Stimulated activated CD4-positive, alpha-beta T cell treated with anti-CD3 and anti-CD28 coated beads, TNF-alpha, amount 100 ng/mL, for 48 hours (primary cell): ENCODE data around the gene PKDREJ.
A peak's percentile ranks its signal among the peaks of the same experiment; 100 is the strongest.
"Not testable (repeated sequence)": the region's sequence is repeated elsewhere in the genome, so short reads cannot be mapped to it uniquely, and the experiment has no call there.

Experiments
- DNase-seq, 3 donors: peaks; one replicate each; pipeline ENCODE4 v3.0.0-alpha.2; 2020; ENCODE audit warnings: low read depth in 3 of 3

Gene PKDREJ, protein sequence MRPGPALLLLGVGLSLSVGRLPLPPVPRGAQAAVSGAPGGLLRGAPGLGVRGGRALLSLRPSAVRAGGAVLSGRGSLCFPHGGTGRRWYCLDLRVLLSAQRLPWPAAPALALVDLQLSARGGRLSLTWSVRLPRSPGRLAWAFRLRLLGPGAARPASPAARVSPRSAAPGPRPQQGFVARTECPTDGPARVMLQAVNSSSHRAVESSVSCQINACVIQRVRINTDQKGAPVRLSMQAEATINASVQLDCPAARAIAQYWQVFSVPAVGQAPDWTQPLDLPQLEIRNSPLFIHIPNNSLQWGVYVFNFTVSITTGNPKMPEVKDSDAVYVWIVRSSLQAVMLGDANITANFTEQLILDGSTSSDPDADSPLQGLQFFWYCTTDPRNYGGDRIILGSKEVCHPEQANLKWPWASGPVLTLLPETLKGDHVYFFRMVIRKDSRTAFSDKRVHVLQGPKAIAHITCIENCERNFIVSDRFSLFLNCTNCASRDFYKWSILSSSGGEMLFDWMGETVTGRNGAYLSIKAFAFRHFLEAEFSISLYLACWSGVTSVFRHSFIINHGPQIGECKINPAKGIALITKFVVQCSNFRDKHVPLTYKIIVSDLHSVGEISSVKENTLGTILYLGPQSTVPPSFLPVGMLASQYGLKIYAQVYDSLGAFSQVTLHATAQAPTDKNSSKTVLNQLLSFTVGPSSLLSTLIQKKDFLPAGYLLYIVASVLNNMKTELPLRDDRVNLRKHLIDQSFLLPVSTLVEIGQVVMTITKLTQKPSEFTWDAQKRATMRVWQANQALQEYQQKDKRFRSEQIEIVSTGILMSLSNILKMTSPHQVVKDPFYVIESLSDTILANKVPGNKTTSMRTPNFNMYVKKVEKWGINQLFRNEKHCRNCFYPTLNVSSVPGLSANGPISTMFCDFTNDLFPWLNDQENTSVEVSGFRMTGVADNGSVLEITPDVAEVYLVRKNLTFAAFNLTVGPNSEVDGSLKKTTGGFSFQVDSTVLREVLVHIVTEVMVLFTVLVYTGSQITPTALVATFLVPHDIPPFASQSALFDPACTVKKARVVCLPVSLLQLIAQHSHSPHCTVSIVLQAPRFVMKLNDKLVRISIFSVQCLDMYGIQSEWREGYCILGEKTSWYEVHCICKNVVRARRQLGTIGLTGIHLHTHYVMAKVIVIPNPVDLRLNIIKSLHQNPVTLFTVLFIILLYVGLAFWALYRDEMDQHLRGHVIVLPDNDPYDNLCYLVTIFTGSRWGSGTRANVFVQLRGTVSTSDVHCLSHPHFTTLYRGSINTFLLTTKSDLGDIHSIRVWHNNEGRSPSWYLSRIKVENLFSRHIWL (N-terminal part only)

DNA sequence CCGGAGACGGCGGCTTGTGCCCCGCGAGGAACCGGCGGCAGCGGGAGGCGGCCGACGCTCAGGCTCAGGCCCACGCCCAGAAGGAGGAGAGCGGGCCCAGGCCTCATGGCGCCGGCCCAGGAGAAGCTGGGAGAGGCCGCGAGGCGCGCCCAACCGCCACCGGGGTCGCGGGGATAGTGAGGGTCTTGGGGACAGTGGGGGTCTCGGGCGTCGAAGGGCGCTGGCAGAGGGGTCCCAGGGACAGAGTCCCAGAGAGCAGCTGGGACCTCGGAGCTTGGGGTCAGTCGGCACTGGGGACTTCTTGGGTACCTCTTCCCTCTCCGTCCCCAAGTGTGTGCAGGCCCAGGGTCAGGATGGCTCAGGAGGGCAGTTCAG, at the start of gene PKDREJ:
Gene PKDREJ (minus strand): TSS at position 128 of the 375 bp plus-strand sequence. CDS start 21 bp downstream, at position 107.
- DNase-seq = no peak

DNA sequence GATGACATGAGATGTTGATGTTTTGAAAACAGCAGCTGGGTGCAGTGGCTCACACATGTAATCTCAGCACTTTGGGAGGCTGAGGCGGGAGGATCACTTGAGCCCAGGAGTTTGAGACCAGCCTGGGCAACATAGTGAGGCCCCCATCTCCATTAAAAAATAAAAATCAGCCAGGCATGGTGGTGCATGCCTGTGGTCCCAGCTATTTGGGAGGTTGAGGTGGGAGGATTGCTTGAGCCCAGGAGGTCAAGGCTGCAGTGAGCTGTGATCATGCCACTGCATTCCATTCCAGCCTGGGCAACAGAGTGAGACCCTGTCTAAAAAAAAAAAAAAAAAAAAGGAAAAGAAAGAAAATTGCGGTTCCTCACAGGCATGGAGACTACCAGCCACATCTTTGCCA, 49.7 kb upstream of the PKDREJ start:
- not testable (repeated sequence) for DNase-seq

DNA sequence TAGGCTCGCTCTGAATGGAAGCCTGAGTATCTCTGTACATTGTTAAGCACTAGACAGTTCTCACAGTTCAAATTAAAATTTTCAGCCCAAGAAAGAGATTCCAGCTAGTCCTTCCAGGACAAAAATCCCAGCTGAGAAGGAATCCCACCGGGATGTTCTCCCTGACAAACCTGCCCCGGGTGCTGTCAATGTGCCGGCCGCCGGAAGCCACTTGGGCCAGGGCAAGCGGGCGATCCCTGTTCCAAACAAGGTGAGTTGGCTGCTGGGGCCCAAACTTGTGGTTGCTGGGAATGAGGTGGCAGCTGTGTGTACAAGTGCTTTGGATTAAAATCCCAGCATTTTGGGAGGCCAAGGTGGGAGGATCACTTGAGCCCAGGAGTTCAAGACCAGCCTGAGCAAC, 48.9 kb upstream of the PKDREJ start:
- DNase-seq = no peak

DNA sequence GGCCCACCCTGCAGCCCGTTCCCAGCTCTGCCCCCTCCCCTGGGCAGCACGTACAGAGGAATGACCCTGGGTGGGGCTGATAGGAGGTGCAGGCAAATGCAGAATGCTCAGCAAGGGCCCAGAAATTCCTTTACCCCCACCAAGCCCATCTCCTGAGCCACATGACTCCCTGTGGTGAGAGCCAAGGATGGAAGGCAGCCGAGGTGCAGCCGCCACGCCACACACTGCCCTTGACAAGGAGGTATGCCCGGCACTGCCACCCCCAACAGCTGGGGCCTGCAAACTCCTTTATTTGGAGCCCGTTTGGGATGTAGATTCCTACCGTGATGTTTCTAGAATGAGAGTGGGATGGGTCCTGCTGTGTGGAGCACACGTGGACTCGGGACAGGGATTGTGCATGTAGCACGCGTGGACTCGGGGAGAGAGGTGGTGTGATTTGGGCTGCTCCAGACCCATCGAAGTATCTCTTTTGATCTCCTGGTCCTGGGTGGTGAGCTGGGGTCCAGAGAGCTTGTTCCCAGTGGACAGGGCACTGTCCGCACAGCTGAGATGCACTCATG, 46.5 kb upstream of the PKDREJ start:
- DNase-seq = no peak

DNA sequence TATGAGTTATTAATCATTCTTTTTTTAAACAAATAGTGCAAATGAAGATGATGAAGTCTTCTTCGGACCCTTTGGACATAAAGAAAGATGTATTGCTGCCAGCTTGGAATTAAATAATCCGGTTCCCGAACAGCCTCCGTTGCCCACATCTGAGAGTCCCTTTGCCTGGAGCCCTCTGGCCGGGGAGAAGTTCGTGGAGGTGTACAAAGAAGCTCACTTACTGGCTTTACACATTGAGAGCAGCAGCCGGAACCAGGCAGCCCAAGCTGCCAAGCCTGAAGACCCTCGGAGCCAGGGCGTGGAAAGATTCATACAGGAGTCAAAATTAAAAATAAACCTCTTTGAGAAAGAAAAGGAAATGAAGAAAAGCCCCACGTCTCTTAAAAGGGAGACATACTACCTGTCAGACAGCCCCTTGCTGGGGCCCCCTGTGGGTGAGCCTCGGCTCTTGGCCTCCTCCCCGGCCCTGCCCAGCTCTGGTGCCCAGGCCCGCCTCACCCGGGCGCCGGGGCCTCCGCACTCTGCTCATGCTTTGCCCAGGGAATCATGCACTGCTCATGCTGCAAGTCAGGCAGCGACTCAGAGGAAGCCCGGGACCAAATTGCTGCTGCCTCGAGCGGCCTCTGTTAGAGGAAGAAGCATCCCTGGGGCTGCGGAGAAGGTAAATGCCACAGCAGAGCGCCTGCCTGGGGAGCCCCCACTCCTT, 45.3 kb upstream of the PKDREJ start:
- no peak for DNase-seq

DNA sequence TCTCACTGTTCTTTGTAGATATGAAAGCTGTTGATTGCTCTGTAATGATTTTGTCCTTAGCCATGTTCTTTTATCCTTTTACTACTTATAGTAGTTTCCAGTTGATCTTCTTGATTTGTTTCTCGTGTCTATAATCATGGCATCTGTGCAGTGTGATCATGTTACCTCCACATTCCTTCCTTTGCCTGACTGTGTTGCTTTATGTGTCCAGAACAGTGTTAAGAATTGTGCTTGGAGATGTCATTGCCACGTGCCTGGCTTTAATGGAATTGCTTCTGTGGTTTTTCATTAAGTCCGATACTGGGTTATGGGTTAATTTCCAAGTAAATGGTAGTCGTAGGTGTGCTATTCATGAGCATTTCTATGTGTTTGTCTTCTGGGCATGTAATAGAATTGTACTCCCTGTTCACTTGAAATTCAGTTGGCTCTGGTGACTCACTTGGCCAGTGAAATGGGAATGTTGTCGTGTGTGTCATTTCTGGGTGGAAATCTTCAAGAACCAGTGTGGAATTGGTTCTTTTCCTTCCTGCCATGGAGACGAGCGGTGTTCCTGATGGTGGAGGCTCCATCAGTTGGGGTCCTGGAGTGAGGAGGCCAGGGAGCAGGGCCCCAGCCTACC, 40.3 kb upstream of the PKDREJ start:
- DNase-seq = no peak

DNA sequence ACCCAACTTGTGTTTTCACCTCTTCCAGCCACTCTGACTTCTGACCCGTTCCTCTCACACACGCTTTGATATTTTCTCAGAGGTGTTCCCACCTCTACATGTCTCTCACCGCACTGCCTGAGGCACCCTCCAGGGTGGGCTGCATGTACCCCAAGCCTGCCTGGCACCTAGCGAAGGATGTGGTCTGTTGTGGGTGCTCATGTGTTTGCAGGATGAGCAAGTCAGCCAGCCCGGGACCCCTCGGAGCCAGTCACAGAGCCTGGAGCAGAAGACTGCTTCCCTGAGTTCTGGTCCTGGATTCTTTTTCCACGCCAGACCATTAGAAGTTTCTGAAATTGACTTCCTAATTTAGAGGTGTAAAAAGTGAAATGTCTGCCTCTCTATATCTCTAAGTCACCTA, 37.3 kb upstream of the PKDREJ start:
- no peak for DNase-seq

DNA sequence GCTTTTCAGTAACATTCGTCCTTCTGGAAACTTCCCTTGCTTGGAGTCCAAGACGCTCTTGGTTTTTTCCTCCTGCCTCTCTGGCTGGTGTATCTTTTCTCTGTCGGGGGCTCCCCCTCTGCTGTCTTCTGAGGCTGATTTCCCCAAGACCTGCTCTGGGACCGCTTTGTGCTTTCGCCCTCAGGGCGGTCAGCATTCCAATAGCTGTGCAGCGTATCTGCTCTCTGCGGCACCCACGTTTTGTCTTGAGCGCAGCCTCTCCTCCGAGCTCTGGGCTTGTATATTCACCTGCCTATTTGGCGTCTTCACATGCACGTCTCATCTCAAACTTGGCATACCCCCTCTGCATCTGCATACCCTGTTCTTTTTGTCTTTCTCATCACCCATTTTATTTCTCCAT, 36.0 kb upstream of the PKDREJ start:
- no peak for DNase-seq

DNA sequence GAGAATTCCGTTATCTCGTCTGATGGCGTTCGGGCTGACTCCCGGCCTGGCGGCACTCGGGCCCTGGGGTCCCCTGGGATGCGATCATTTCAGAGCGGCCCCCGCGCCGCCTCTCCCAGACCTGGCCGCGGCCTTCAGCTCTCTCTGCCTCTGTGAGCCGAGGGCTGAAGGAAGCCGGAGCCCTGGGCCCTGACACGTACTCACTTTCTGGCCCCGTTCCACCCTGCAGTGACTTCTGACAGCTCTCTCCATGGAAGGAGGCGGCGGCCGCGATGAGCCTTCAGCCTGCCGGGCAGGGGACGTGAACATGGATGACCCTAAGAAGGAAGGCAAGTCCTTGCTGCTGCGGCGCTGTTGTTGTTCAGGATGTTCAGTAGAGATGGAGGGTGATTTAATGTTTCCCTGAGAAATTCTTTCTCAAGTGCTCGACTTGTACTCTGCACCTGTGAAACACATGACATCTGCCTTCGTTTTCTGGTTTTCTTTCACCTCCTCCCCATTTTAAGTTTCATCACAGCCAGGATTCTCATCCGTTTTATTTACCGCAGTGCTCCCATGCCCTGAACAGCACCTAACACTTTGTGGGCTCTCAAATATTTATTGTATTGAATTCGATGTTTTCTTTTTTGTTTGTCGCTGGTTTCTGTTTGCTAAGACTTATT, 34.1 kb upstream of the PKDREJ start:
- peak in 1 of 3 donors; percentile 18 for DNase-seq

DNA sequence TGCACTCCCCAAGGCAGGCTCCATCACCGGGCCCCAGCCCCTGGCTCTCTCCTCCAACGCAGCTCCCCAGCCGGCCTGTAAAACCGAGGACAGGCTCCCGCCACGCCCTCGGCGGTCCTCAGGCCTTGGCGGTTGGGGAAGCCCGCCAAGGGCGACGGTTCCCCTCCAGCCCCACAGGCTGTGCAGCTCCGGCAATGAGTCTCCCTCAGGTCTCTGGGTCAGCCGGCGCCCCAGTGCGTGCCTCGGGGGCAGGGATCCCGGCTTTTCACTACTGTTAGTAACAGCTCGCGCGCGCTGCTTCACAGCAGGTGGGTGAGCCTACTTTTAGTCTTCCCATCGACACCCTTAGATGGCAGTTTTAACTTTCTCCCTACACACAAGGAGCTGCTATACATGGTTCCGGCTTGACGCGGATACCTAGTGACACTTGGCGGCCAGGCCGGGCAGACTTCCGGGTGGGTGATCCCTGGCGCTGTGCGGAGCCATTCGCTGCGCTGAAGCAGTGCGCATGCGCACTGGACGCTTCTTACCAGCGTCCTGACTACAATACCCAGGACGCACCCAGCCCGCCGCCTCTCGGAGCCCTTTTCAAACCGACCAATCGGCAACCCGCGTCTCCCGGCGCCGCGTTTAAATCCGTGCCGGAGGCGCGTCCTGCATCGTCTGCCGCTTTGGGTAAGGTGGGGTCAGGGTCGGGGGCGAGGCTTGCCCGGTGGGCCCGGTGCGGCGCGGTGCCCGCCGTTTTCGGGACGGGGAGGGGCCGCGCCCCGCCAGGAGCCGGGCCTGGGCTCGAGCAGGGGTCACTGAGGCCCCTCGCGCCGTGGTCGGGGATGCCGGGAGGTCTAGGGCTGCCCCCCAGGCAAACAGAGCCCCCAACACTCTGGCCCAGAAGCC, 33.4 kb upstream of the PKDREJ start, which contains the start of gene GTSE1:
Gene GTSE1 (plus strand): TSS at position 614 of the 894 bp plus-strand sequence. CDS start 531 bp downstream, outside the sequence.
- DNase-seq = peak; percentile 92 to 97 (median 96)

DNA sequence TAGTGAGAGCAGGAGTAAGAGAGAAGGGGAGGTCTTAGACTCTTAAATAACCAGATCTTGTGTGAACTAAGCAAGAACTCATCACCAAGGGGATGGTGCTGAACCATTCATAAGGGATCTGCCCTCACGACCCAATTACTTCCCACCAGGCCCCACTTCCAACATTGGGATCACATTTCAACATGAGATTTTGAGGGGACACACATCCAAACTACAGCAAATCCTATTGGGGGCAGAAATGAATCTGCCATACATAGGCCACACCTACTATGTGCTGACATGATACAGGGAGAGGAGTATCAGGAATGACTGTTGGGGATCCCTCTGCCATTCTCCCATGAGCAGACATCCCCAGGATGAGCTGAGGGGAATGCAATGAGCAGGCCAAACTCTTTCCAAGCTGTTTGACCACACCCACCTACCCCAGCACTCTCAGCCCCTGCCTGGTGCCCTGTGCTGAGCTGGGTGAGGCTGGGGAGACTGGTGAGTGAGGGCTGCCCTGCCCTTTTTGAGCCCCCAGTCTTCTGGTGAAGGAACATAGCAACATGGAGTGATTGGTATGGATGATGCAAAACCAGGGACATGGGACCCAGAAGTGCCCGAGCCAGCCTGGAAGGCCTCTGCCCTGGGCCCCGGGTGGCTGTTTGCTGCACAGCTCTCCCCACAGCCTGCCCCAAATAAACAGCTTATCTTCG, 32.3 kb upstream of the PKDREJ start:
- DNase-seq = no peak

DNA sequence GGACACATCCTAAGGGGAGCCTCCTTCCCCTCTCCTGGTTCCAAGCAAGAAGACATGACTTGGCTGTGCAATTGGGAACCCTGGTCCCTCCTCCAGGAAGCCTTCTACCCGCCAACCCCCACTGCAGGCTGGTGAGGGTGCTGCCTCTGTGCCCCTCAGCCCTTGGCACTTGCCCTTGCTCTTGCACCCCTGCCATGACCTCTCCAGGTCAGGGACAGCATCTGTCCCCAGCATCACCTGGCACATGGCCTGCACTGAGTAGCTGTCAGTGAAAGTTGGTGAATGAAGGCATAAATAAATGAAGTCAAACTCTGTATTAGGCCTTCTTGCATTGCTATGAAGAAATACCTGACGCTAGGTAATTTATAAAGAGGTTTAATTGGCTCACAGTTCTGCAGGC, 31.6 kb upstream of the PKDREJ start:
- no peak for DNase-seq

DNA sequence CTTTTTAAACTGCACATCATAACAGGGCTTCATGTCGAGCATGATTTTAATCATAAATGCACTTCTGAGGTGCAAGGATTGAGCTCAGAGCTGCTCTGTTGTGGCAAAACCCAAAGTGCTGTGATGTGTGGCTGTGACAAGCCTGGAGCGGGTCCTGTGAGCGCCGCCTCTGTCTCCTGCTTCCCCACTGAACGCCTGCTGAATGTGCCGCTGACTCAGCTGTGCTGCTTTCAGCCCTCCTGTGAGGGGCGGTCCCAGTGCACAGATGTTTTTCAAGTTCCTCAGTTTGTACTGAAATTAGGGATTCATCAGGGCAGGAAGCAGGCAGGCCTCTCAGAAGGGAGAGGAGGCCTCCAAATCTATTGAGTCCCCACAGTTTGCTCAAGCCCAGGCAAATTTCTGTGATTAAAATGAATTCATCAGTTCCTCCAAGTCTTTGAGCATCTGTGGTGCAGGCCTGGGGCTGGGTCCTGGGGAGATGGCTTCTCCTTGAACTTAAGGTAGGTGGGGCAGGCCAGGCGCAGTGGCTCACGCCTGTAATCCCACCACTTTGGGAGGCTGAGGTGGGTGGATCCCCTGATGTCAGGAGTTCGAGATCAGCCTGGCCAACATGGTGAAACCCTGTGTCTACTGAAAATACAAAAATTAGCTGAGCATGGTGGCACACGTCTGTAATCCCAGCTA, 30.6 kb upstream of the PKDREJ start:
- no peak for DNase-seq

DNA sequence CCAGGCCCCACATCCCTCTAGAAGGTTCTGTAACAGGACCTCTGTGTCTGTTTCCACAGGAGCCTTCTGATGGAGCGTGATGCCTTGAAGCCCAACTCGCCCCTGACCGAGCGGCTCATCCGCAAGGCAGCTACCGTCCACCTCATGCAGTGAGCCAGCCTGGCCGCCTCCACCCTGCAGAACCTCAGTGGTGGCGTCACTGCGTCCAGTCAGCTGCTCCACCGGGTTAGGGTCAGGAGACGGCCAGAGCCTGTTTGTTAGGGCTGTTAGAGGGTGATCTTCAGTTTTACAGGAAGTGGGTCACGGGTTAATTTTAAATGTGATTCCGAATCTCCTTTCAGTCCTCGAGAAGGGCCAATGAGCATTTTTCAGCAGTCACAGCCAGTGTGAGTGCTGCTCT, 29.6 kb upstream of the PKDREJ start:
- no peak for DNase-seq

DNA sequence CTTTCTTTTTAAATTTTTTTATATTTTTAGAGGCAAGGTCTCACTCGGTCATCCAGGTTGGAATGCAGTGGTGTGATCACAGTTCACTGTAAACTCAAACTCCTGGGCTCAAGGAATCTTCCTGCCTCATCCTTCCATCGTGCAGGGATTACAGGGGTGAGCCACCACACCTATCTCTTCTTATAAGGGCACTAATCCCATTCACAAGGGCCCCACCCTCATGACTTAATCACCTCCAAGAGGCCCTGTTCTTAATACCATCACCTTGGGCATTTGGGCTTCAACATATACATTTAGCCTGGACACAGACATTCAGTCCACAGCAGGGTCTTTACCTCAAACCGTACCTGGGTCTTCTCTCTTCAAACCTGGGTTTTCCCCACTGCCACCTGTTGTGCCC, 29.0 kb upstream of the PKDREJ start:
- DNase-seq = no peak

DNA sequence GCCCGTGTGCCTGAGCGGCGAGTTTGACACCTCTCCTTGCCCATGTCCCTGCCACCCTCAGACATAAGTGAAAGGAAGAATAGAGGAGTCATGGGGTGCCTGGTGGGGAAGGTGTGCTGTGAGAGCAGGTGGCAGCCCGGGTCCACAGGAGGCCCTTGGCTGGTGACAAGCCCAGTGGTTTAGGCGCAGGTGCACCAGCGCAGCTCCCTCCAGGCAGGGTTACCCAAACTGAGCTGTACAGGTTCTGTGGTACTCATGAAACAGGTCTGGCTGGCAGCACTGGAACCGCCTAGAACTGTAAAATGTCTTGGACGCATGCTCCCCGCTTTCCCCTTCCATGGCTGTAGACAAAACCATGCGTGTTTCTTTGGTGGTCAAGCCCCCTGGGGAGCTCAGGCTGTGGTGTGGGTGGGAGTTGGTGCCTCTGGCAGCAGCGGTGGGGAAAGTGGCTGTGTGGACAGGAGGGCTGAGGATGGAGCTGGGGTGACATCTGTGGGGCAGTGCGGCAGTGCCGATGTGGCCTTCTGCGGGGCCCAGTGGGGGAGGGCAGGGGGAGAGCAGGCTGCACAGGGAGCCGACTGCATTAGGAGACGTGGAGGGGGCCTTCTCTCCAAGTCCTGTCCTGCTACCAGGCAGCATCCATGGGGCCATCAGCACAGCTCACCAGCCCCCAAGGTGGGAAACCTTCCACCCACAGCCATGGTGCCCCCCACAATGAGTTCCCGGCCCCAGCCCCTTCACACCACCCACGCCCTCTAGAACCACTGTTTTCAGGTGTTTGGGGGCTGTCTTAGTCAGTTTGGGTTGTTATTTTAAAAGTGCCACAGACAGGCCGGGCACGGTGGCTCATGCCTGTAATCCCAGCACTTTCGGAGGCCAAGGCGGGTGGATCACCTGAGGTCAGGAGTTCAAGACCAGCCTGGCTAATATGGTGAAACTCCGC, 28.0 kb upstream of the PKDREJ start:
- DNase-seq = no peak
